GM19328 (cell line): ENCODE results near the gene SEZ6L2.
"Not testable (repeated sequence)": the region's sequence is repeated elsewhere in the genome, so short reads cannot be mapped to it uniquely, and the experiment has no call there.

ENCODE experiments used
- ATAC-seq: cut with Tn5 transposase; IDR thresholded peaks from one replicate; pipeline ENCODE4 v1.9.1; 2021; ENCODE audit warnings: mild to moderate bottlenecking, moderate library complexity; ENCODE audit not compliant: unreplicated experiment

SEZ6L2 gene

GRCh38 chr16:29899516-29900101, at the start of gene SEZ6L2:
Gene SEZ6L2 (minus strand): TSS chr16:29899550. CDS start chr16:29899019, 531 bp downstream.
- ATAC-seq, result no peak

- ATAC-seq, result no peak
Measured at GRCh38 chr16:29947897-29948296, 48.5 kb upstream of the SEZ6L2 start.

- no peak for ATAC-seq
Measured at GRCh38 chr16:29943846-29944799, 44.8 kb upstream of the SEZ6L2 start.

GRCh38 chr16:29940656-29941055, 41.3 kb upstream of the SEZ6L2 start:
- no peak for ATAC-seq

GRCh38 chr16:29931750-29932149, 32.4 kb upstream of the SEZ6L2 start:
- ATAC-seq, result not testable (repeated sequence)

GRCh38 chr16:29927070-29927905, 27.9 kb upstream of the SEZ6L2 start:
- no peak for ATAC-seq

GRCh38 chr16:29926711-29927052, 27.3 kb upstream of the SEZ6L2 start:
- ATAC-seq, result no peak

GRCh38 chr16:29925781-29926710, 26.7 kb upstream of the SEZ6L2 start, which contains the start of gene KCTD13:
Gene KCTD13 (minus strand): TSS chr16:29926226. CDS start chr16:29926033, 193 bp downstream.
- peak; percentile 80 for ATAC-seq

GRCh38 chr16:29925105-29925756, 25.9 kb upstream of the SEZ6L2 start:
- ATAC-seq, result no peak

- no peak for ATAC-seq
Measured at GRCh38 chr16:29922986-29923501, 23.7 kb upstream of the SEZ6L2 start.

GRCh38 chr16:29922326-29922725, 23.0 kb upstream of the SEZ6L2 start:
- no peak for ATAC-seq

- no peak for ATAC-seq
Measured at GRCh38 chr16:29921034-29921385, 21.7 kb upstream of the SEZ6L2 start.

GRCh38 chr16:29920288-29921033, 21.1 kb upstream of the SEZ6L2 start:
- ATAC-seq, result no peak

GRCh38 chr16:29916979-29917378, 17.6 kb upstream of the SEZ6L2 start:
- no peak for ATAC-seq

GRCh38 chr16:29915590-29916247, 16.4 kb upstream of the SEZ6L2 start:
- no peak for ATAC-seq

GRCh38 chr16:29913514-29913913, 14.2 kb upstream of the SEZ6L2 start:
- no peak for ATAC-seq

GRCh38 chr16:29912087-29912486, 12.7 kb upstream of the SEZ6L2 start:
- no peak for ATAC-seq

- no peak for ATAC-seq
Measured at GRCh38 chr16:29911676-29912010, 12.3 kb upstream of the SEZ6L2 start.
